Large intestine (tissue), 3 donors: ENCODE data around the gene MYH9. TPM values are rescaled to one million over a fixed set of nuclear protein-coding genes. Genes with fewer than 3 reads are reported as not detected.
A peak's percentile ranks its signal among the peaks of the same experiment; 100 is the strongest.

ENCODE experiments used
- DNase-seq, 2 donors: peaks; one replicate each; pipeline versions ENCODE4 v3.0.0 to v3.0.0-alpha.2; 2013
- H3K27ac ChIP-seq: one replicate; pipeline ENCODE4 v1.5.1; 2013; ENCODE audit warnings: low read length
- H3K27me3 ChIP-seq: 2 replicates; pipeline ENCODE4 v1.6.1; 2013; ENCODE audit warnings: low read length; ENCODE audit not compliant: control insufficient read depth, insufficient read depth
- H3K36me3 ChIP-seq: 2 replicates; pipeline ENCODE4 v1.6.1; 2013; ENCODE audit warnings: low read length; ENCODE audit not compliant: control insufficient read depth, insufficient read depth
- H3K4me1 ChIP-seq: one replicate; pipeline ENCODE4 v1.6.1; 2013; ENCODE audit warnings: low read length; ENCODE audit not compliant: control insufficient read depth, insufficient read depth
- H3K4me3 ChIP-seq: one replicate; pipeline ENCODE4 v1.5.1; 2013; ENCODE audit warnings: low read length
- H3K9me3 ChIP-seq: one replicate; pipeline ENCODE4 v1.6.1; 2013; ENCODE audit warnings: mild to moderate bottlenecking, low read depth, low read length, moderate library complexity; ENCODE audit not compliant: control insufficient read depth
- WGBS: methylation state at CpG from one replicate; pipeline ENCODE4 v1.1.5; 2013; ENCODE audit warnings: low lambda C conversion rate; ENCODE audit not compliant: insufficient coverage; 5-methylcytosine and 5-hydroxymethylcytosine counted together
- polyA plus RNA-seq: library from polyadenylated mRNA; unstranded; fragments of 120-200 nt; gene quantifications from one replicate; pipeline ENCODE4 v1.2.1, GENCODE V29; 2013

The MYH9 gene
- polyA plus RNA-seq, 1 donor, result 191 TPM

DNA sequence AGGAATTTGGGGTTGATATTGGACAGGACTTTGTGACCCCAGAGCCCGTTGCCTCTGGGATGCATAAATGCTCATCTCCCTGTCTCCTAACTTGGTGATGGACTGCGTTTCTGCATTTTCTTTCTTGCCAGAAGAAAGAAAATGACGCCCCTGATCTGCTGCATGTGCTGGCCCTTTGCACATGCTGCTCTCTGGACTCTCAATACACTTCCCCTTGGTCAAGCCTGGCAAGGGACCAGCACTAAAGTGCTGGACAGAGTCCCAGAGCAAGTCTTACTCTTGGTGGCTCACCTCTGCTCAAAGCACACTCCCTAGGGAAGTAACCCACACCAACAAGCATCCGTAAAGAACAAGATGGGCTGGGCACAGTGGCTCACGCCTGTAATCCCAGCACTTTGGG is 40.7 kb downstream of the MYH9 start:
- DNase-seq, result no peak
- H3K27ac ChIP-seq, result no peak overlapping the region
- H3K27me3 ChIP-seq, result no peaks in the 10 kb centered on the region
- H3K9me3 ChIP-seq, result peaks cover 3% of the 10 kb centered on the region
- peaks cover 12% of the 10 kb centered on the region for H3K4me1 ChIP-seq
- H3K4me3 ChIP-seq, result no peak overlapping the region
- WGBS, result no CpG with 5 or more reads among the region's 5 CpGs
- peaks cover 61% of the 10 kb centered on the region for H3K36me3 ChIP-seq

DNA sequence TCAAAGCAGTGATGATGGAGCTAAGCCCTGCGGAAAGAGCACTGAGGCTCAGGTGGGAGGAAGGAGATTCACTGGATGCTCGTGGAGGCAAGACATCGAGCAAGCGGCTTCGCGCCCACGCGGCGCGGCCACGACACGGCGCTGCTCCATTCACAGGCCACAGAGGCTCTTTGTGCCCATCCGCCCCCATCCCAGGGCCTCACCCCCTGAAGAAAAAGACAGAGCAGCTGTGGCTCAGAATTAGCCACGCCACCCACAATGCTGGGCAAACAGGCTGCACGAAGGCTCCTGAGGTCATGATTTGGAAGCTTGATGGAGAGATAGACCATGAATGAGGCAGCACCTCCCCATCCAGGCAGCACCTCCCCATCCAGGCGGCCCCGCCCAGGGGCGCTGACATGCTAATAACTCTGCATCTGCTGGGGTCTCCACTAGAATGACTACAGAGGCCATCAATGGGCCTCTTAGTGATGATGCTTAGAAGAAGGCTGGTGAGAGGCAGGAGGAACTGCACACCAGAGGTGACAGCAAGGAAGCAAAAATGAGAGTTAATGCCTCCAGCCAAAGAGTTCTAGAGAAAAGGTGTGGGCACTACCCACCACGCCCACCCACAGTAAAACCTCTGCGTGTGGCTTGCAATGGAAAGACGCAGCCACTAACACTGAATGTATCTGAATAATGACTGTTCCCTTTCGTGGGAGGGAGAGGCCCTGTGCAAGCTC is 43.5 kb downstream of the MYH9 start:
- Histone ChIP-seq H3K4me1 (no peaks in the 10 kb centered on the region), H3K27me3 (no peaks in the 10 kb centered on the region), H3K4me3 (no peak overlapping the region), H3K36me3 (peaks cover 89% of the 10 kb centered on the region), H3K27ac (no peak overlapping the region), H3K9me3 (peaks cover 3% of the 10 kb centered on the region)
- no peak for DNase-seq
- no CpG with 5 or more reads among the region's 23 CpGs for WGBS

DNA sequence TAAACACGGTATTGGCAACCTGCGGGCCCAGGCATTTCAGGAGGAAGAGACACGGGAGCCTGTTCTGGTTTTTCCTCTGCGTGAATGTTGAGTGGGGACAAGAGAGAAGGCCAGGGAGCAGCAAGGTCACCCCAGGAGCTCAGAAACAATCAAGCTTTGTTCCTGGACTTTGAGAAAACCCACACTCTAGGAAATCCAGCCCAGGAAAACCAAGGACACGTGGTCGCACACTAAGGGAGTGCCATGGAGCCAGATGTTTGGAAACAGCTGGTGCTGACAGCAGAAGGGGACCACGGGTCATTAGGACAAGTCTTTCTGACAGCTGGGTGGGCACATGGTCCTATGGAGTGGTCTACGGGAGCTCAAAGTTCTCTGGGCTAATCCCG is 44.1 kb downstream of the MYH9 start:
- DNase-seq, result no peak
- Histone ChIP-seq H3K36me3 (peaks cover 91% of the 10 kb centered on the region), H3K27me3 (no peaks in the 10 kb centered on the region)

DNA sequence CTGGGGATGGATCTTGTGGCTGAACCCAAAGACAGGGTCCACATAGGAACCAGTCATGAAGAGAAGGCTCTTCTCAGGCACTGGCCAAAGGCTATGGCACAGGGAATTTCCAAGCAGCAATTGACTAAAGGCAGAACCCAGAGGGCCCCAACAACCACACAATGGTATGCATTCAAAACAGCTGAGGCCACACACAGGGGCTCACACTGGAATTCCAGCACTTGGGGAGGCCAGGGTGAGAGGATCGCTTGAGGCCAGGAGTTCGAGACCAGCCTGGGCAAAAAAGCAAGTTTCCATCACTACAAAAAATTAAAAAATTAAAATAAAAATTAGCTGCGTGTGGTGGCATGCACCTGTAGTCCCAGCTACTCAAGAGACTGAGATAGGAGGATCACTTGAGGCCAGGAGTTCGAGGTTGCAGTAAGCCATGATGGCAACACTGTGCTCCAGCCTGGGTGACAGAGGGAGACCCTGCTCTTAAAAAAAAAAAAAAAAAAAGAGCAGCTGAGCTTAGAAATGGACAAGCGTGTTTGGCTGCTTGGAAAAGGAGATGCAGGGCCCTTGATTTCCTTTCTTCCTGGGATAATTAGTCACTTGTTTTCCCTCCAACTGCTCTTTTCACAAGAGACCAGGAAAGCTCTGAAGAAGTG is 44.6 kb downstream of the MYH9 start:
- Histone ChIP-seq H3K4me1 (no peaks in the 10 kb centered on the region), H3K27me3 (no peaks in the 10 kb centered on the region), H3K36me3 (peaks cover 92% of the 10 kb centered on the region), H3K4me3 (no peak overlapping the region), H3K9me3 (peaks cover 3% of the 10 kb centered on the region), H3K27ac (no peak overlapping the region)
- DNase-seq, result no peak
- 60% methylated on average over 1 of the region's 5 CpGs for WGBS

More for the DNA sequence above, 44.1 kb downstream of the MYH9 start:
- no peaks in the 10 kb centered on the region for H3K4me1 ChIP-seq
- H3K9me3 ChIP-seq, result peaks cover 3% of the 10 kb centered on the region
- H3K27ac ChIP-seq, result no peak overlapping the region
- WGBS, result no CpG with 5 or more reads among the region's 9 CpGs
- H3K4me3 ChIP-seq, result no peak overlapping the region

DNA sequence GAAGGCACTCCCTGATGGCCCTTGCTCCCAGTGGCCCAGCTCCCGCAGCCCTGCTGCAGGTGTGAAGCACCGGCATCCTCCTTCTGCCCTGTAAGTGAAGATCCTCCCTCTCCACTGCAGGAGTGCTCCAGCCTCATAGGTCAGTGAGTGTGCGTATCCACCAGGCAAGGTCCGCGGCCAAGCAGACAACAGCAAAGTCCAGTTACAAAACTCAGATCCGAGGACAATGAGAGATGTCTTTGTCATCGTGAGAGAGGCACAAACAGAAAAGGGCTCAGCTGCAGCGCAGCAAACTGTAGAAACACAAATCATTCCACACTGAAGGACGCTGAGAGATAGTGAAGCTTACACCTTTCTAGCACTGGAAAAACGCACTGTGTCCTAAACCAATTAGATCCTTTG is 46.1 kb downstream of the MYH9 start:
- WGBS, result 80% methylated on average over 3 of the region's 10 CpGs
- no peak overlapping the region for H3K4me3 ChIP-seq
- H3K27me3 ChIP-seq, result no peaks in the 10 kb centered on the region
- peaks cover 3% of the 10 kb centered on the region for H3K9me3 ChIP-seq
- H3K27ac ChIP-seq, result no peak overlapping the region
- peaks cover 3% of the 10 kb centered on the region for H3K4me1 ChIP-seq
- H3K36me3 ChIP-seq, result peaks cover 94% of the 10 kb centered on the region
- DNase-seq, result no peak

DNA sequence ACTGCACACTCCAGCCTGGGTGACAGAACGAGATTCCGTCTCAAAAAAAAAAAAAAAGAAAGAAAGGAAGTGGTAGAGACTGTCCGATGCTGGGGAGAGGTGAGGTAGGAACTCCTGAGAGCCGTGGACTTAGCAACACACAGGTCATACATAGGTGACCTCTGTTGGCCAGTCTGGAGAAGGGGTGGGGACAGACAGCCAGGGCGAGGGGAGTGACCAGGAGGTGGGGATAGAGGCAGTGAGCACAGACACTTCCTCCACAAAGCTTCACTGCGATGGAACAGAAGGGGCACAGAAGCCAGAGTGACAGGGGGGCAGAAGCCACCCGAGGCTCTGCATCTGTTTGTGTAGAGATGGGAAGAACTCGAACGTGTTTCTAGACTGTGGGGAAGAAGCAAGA is 47.1 kb downstream of the MYH9 start:
- Histone ChIP-seq H3K27ac (no peak overlapping the region), H3K4me1 (peaks cover 5% of the 10 kb centered on the region), H3K27me3 (no peaks in the 10 kb centered on the region), H3K4me3 (no peak overlapping the region), H3K9me3 (peaks cover 3% of the 10 kb centered on the region), H3K36me3 (peaks cover 94% of the 10 kb centered on the region)
- no peak for DNase-seq
- 79% methylated on average over 2 of the region's 9 CpGs for whole genome bisulfite sequencing

DNA sequence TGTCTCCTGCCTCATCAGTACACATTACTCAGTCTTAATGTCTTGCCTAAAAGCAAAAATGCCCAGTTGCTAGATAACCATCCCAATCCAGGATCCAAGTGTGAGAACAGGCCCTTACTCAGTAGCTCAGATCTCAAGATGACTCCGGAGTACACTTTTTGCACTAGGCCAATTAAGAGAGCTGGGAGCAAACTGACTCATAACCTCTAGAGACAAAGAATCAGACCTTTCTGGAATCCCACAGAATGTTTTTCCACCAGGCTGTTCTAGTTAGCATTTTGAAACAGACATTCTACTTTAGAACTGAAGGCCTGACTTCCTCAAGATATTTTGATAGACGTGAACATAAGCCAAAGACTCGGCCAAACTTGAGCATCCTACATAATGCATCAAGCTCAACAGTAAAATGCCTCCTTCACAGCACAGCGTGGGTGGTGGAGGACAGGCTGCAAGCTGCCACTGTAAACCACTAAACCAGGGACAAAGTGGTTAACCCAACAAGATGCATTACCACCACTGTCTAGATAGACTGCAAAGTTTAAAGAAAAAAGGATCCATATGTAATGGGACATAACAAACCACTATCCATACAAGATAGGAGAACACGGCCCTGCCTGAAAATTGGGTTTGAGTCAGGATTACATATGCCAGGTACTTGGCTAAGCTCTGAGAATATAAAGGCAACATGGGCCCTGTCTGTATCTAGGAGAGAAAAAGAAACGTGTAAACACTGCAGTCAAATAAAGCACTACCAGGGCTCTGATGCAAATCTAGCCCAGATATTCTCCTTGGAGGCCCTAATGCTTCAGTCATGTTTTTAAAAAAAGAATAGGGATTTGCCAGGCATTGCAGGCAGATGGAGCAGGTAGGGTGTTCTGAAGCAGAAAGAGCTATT is 48.3 kb downstream of the MYH9 start:
- Histone ChIP-seq H3K27ac (no peak overlapping the region), H3K4me1 (peaks cover 5% of the 10 kb centered on the region), H3K27me3 (no peaks in the 10 kb centered on the region), H3K4me3 (no peak overlapping the region), H3K9me3 (peaks cover 3% of the 10 kb centered on the region), H3K36me3 (peaks cover 97% of the 10 kb centered on the region)
- DNase-seq, result no peak
- no CpG with 5 or more reads among the region's 6 CpGs for WGBS

DNA sequence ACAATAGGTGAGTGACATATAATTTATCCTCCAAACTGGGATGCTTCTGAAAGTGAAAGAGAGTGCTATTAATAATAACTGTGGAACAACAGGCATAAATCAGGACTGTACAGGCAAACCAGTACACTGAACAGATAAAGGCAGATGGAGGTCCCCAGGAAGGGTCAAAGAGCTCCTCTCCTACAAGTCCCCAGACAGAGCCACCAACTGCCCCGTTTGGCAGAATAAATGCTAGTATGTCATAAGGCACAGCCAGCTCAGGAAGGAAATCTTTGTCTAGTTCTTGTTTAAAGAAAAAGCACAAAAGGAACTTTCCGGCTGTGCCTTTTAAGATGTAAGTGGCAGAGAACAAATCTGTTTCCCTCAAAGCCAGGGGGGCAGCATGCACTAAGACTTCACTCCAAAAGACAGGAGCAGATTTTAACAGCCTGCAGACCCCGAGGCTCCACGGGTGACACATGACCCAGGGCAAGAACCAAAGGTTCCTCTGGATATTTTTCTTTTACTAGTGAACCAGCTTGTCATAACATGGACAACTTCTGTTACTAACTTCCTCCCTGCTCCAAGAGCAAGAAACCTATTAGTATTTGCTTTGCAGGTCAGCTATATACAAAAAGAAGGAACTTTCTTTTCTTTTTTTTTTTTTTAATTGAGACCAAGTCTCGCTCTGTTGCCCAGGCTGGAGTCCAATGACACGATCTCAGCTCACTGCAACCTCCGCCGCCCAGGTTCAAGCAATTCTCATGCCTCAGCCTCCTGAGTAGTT is 50.2 kb downstream of the MYH9 start:
- H3K36me3 ChIP-seq, result peaks cover 97% of the 10 kb centered on the region
- H3K27ac ChIP-seq, result no peak overlapping the region
- no CpG with 5 or more reads among the region's 8 CpGs for WGBS

DNA sequence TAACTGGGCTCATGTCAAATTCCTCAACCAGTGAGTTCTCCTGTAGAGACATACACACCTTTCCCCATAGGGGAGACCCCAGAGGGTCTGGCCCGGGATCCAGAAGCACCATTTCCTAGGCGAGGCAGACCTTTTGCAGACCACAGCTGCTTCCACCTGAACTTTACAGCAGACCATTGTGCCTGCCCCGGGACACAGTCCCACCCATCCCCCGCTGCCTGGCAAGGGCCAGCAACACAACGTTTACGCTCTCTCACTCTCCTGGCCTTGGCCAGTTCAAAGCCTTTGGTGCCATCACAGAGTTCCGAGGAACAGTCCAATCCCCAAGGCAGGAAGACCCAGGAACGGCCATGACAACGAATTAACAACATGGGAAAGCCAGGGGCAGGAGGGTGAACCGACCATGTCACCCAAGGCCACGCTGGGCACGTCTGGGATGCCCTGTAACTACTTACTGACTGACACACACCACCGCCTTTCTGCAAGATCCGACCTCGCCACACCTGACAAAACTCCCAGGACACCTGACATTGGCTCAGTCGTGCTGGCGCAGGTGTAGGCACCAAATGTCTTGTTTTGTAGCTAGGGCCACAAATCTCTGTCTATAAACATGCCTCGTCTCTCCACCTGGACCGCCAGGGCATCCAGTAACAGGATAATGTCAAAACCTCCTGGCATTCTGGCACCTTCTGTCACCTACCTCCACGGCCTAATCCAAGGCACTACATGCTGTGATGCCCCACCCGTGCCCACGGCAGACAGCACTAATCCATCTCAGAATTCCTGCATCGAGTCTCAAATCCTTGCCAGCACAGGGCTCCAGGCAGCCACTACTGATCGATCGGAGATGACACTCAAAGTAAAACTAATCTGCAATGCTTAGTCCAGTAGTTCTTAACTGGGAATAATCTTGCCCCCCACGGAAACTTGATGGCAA is 51.3 kb downstream of the MYH9 start:
- peaks cover 15% of the 10 kb centered on the region for H3K4me1 ChIP-seq
- WGBS, result no CpG with 5 or more reads among the region's 26 CpGs
- peaks cover 97% of the 10 kb centered on the region for H3K36me3 ChIP-seq
- DNase-seq, result no peak
- H3K27ac ChIP-seq, result peak overlapping the region; percentile 27
- H3K9me3 ChIP-seq, result no peaks in the 10 kb centered on the region
- H3K27me3 ChIP-seq, result no peaks in the 10 kb centered on the region
- no peak overlapping the region for H3K4me3 ChIP-seq

More for the DNA sequence above, 50.2 kb downstream of the MYH9 start:
- H3K4me1 ChIP-seq, result peaks cover 5% of the 10 kb centered on the region
- H3K27me3 ChIP-seq, result no peaks in the 10 kb centered on the region
- H3K9me3 ChIP-seq, result no peaks in the 10 kb centered on the region
- DNase-seq, result no peak
- H3K4me3 ChIP-seq, result no peak overlapping the region
